Adrenal gland (tissue), 12 donors: ENCODE results near the gene BOC. TPM values are rescaled to one million over a fixed set of nuclear protein-coding genes. Genes with fewer than 3 reads are reported as not detected.
A peak's percentile ranks its signal among the peaks of the same experiment; 100 is the strongest.

Source experiments
- DNase-seq, 7 donors: peaks; one replicate each; pipeline ENCODE4 v3.0.0-alpha.2; 2019 to 2020
- H3K27ac ChIP-seq, 5 donors: fragments of 200-600 bp; sonication (generic) in 4 of 5; 1 replicate in 3 of 5; 2 replicates in 2 of 5; pipeline versions ENCODE4 v1.5.1 to v1.8.0; 2016 to 2020; ENCODE audit warnings: mild to moderate bottlenecking in 1 of 5
- H3K27me3 ChIP-seq: fragments of 200-600 bp; 2 replicates; pipeline ENCODE4 v1.8.0; 2021
- H3K36me3 ChIP-seq, 2 donors: fragments of 200-600 bp; replicated peaks in 1 of 2; 1 replicate in 1 of 2; 2 replicates in 1 of 2; pipeline versions ENCODE4 v1.5.1 to v1.8.0; 2018 to 2022
- H3K4me1 ChIP-seq, 2 donors: fragments of 200-600 bp; replicated peaks in 1 of 2; 1 replicate in 1 of 2; 2 replicates in 1 of 2; pipeline versions ENCODE4 v1.5.1 to v1.8.0; 2018 to 2021
- H3K4me3 ChIP-seq, 4 donors: fragments of 200-600 bp; sonication (generic) in 3 of 4; one replicate each; pipeline ENCODE4 v1.5.1; 2016 to 2018
- H3K9me3 ChIP-seq, 3 donors: fragments of 200-600 bp; sonication (generic) in 1 of 3; replicated peaks in 1 of 3; 1 replicate in 2 of 3; 2 replicates in 1 of 3; pipeline versions ENCODE4 v1.5.1 to v1.8.0; 2016 to 2021
- CTCF ChIP-seq, 6 experiments: fragments of 450-650 bp in 4 of 6; fragments of 200-600 bp in 2 of 6; sonication (generic) in 1 of 6; IDR thresholded peaks; 1 replicate in 5 of 6; 2 replicates in 1 of 6; pipeline versions ENCODE4 v1.5.1 to v1.8.0; 2016 to 2021; ENCODE audit warnings: antibody characterized with exemption in 6 of 6, mild to moderate bottlenecking in 2 of 6, moderate library complexity in 1 of 6
- POLR2A ChIP-seq, 2 donors: fragments of 450-650 bp; IDR thresholded peaks; one replicate each; pipeline ENCODE4 v1.6.1; 2017; ENCODE audit warnings: antibody characterized with exemption in 2 of 2, mild to moderate bottlenecking in 2 of 2, moderate library complexity in 1 of 2
- WGBS, 4 donors: extraction: QIAGEN DNeasy Blood & Tissue Kit in 2 of 4; methylation state at CpG; one replicate each; pipeline versions ENCODE4 v1.1.5 to v1.1.7; 2013 to 2017; 5-methylcytosine and 5-hydroxymethylcytosine counted together
- intact Hi-C, 2 donors: fragments of 100-400 bp; cut with DNase I; formaldehyde crosslinking; loops; one replicate each; pipeline versions ENCODE4 v1.14.1 to v1.15.0; 2022 to 2023
- polyA plus RNA-seq, 3 donors: library from polyadenylated mRNA; stranded (reverse); fragments of 200-250 nt in 2 of 3; fragments of 350-450 nt in 1 of 3; fragmentation: Illumina TruSeq in 1 of 3; extraction: RNeasy Lipid Tissue Mini Kit (QIAGEN cat#74804) in 1 of 3; gene quantifications; one replicate each; pipeline ENCODE4 v1.2.3, GENCODE V29; 2013 to 2014
- total RNA-seq, 9 donors: library from RNA; depleted of rRNA in 4 of 9; stranded (reverse); fragments of >200 nt in 4 of 9; fragments of 120-200 nt in 1 of 9; fragmentation: NEBNext Ultra II Directional in 1 of 9; extraction: Animal tissue kit (Norgen Biotek cat#: 25700) in 1 of 9; gene quantifications; one replicate each; pipeline versions ENCODE4 v1.1.0 to v1.2.4, GENCODE V29; 2013 to 2023
- donor health status: healthy with polysubstance abuse.
- donor health status: Bipolar disorder and iron deficiency.
- donor health status: DM: yes; HTN: yes; CAD: no.
- donor health status: DM: no; HTN: no; CAD: no.
- donor health status: DM: no; HTN: no; CAD: no.
- donor health status: DM: yes; HTN: yes; CAD: no.

Gene BOC
- total and polyA plus RNA-seq, 12 donors = 1.9 to 22.3 (median 9.5) TPM

- intact Hi-C loops = no loop called here
- Histone ChIP-seq H3K27me3 (no peaks in the 10 kb centered on the region), H3K27ac (no peak overlapping the region), H3K9me3 (no peaks in the 10 kb centered on the region), H3K4me3 (no peak overlapping the region), H3K4me1 (no peaks in the 10 kb centered on the region), H3K36me3 (no peaks in the 10 kb centered on the region)
- TF ChIP-seq POLR2A (IDR thresholded peaks at IDR 0.05) (no peak), CTCF (IDR thresholded peaks at IDR 0.05) (no peak)
- no peak for DNase-seq
- 57 to 72% (median 65%) methylated on average over 2 of the region's 2 CpGs for WGBS, 4 donors
Measured at GRCh38 chr3:113232342-113232741, 21.0 kb downstream of the BOC start.

- Histone ChIP-seq H3K27ac (no peak overlapping the region), H3K27me3 (no peaks in the 10 kb centered on the region), H3K4me1 (no peaks in the 10 kb centered on the region), H3K36me3 (no peaks in the 10 kb centered on the region), H3K9me3 (no peaks in the 10 kb centered on the region), H3K4me3 (no peak overlapping the region)
- TF ChIP-seq CTCF (IDR thresholded peaks at IDR 0.05) = no peak
- TF ChIP-seq POLR2A (IDR thresholded peaks at IDR 0.05) = no peak
- WGBS, 4 donors = 88 to 94% (median 92%) methylated on average over 9 of the region's 9 CpGs
- intact Hi-C loops = no loop called here
- DNase-seq = no peak
Measured at GRCh38 chr3:113233497-113233896, 22.1 kb downstream of the BOC start.

GRCh38 chr3:113234028-113234427 lies 22.7 kb downstream of the BOC start:
- Histone ChIP-seq H3K36me3 (no peaks in the 10 kb centered on the region), H3K4me1 (no peaks in the 10 kb centered on the region), H3K27ac (no peak overlapping the region), H3K27me3 (no peaks in the 10 kb centered on the region), H3K9me3 (no peaks in the 10 kb centered on the region), H3K4me3 (no peak overlapping the region)
- 83 to 93% (median 89%) methylated on average over 3 of the region's 3 CpGs for WGBS, 4 donors
- TF ChIP-seq CTCF (IDR thresholded peaks at IDR 0.05) (no peak), POLR2A (IDR thresholded peaks at IDR 0.05) (no peak)
- intact Hi-C loops = no loop called here
- DNase-seq = no peak

GRCh38 chr3:113234688-113235260 lies 23.4 kb downstream of the BOC start:
- Histone ChIP-seq H3K9me3 (no peaks in the 10 kb centered on the region), H3K36me3 (no peaks in the 10 kb centered on the region), H3K27ac (peak overlapping the region in 1 of 5 donors; percentile 20), H3K4me1 (no peaks in the 10 kb centered on the region), H3K4me3 (no peak overlapping the region), H3K27me3 (no peaks in the 10 kb centered on the region)
- TF ChIP-seq POLR2A (IDR thresholded peaks at IDR 0.05) (no peak), CTCF (IDR thresholded peaks at IDR 0.05) (no peak)
- 58 to 71% (median 65%) methylated on average over 6 of the region's 6 CpGs for WGBS, 4 donors
- no peak for DNase-seq
- intact Hi-C loops = no loop called here
